Fibroblast of villous mesenchyme (primary cell): Measurements from ENCODE around the gene CCR7. TPM values are rescaled to one million over a fixed set of nuclear protein-coding genes. Genes with fewer than 3 reads are reported as not detected.

ENCODE experiments used
- DNase-seq: peaks from one replicate; pipeline ENCODE4 v3.0.0-alpha.2; 2010; ENCODE audit warnings: low read depth
- H3K4me3 ChIP-seq: 2 replicates; pipeline ENCODE4 v1.5.1; 2011; ENCODE audit warnings: low read depth, mild to moderate bottlenecking, low read length
- total RNA-seq: library from RNA; depleted of rRNA; stranded (reverse); fragments of >200 nt; gene quantifications from 2 replicates; pipeline ENCODE4 v1.2.3, GENCODE V29; 2012
- TF ChIP-seq, protein P1 (sequence below): IDR thresholded peaks from 2 replicates; pipeline ENCODE4 v1.5.1; 2012; ENCODE audit warnings: low read depth, mild to moderate bottlenecking, low read length; ENCODE audit not compliant: insufficient read depth

Gene CCR7
- total RNA-seq, 1 donor = not detected

DNA sequence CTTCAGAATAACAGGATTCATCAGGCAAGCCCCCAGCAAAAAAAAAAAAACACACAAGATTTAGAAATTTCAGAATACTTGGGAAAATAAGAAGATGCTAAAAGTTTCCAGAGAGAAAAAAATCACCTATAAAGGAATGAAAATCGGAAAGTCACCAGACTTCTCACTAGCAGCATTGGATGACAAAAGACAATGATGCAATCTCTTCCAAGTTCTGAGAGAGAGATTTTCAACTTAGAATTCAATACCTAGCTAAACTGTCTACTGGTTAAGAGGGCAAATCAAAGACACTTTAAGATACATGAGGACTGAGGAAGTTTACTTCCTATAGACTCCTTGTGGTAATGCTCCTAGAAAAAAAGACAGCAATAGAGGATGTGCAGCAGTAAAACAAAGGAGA is 40.0 kb downstream of the CCR7 start:
- H3K4me3 ChIP-seq = no peak overlapping the region
- TF ChIP-seq, protein P1, sequence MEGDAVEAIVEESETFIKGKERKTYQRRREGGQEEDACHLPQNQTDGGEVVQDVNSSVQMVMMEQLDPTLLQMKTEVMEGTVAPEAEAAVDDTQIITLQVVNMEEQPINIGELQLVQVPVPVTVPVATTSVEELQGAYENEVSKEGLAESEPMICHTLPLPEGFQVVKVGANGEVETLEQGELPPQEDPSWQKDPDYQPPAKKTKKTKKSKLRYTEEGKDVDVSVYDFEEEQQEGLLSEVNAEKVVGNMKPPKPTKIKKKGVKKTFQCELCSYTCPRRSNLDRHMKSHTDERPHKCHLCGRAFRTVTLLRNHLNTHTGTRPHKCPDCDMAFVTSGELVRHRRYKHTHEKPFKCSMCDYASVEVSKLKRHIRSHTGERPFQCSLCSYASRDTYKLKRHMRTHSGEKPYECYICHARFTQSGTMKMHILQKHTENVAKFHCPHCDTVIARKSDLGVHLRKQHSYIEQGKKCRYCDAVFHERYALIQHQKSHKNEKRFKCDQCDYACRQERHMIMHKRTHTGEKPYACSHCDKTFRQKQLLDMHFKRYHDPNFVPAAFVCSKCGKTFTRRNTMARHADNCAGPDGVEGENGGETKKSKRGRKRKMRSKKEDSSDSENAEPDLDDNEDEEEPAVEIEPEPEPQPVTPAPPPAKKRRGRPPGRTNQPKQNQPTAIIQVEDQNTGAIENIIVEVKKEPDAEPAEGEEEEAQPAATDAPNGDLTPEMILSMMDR = no peak
- no peak for DNase-seq

DNA sequence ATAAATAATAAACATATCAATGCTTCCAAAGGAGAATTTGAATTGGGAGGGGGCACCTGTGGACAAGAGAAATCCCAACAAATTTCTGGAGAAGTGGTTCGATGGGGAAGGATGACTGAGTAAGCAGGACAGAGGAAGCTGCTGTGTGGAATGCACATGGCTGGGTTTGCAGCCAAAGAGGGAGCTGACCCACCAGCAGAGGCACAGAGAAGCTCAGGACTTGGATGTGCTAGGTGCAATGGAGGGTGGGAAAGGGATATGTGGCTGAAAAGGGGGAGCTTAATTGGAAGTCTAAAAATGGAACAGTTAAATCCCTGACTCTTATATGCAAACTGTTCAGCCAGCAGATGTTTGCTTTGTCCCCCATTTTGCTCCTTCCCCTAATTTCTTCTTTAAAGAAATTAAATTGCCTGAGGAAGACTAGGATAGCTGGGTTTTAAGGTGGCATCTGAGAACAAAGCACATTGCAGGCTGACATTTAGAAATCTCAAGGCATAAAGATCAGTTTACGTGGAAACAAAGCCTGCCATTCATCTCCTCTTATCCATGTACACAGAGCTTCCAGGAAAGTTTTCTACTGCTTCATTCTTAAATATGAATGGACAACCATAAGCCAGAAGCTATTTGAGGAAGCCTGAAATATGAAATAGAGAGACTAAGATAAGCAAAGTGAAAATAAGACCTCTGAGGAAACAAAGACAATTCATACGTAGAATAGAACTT is 40.9 kb downstream of the CCR7 start:
- DNase-seq = no peak
- H3K4me3 ChIP-seq = no peak overlapping the region
- TF ChIP-seq, protein P1 = no peak

DNA sequence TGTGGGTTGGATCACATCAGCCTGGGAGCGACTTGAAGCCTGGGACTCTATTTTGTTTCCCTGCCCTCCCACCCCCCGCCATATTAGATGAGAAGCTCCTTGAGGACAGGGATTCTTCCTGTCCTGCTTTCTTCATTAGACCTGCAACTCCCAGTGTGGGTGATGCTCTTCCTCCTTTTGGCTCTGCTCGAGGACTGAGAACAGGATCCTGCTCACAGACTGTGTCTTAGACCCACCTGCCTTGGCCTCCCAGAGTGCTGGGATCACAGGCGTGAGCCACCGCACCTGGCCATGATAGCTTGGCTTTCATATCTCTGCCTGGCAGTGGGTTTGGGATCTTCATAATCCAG is 42.3 kb downstream of the CCR7 start:
- TF ChIP-seq, protein P1 = no peak
- H3K4me3 ChIP-seq = no peak overlapping the region
- no peak for DNase-seq

DNA sequence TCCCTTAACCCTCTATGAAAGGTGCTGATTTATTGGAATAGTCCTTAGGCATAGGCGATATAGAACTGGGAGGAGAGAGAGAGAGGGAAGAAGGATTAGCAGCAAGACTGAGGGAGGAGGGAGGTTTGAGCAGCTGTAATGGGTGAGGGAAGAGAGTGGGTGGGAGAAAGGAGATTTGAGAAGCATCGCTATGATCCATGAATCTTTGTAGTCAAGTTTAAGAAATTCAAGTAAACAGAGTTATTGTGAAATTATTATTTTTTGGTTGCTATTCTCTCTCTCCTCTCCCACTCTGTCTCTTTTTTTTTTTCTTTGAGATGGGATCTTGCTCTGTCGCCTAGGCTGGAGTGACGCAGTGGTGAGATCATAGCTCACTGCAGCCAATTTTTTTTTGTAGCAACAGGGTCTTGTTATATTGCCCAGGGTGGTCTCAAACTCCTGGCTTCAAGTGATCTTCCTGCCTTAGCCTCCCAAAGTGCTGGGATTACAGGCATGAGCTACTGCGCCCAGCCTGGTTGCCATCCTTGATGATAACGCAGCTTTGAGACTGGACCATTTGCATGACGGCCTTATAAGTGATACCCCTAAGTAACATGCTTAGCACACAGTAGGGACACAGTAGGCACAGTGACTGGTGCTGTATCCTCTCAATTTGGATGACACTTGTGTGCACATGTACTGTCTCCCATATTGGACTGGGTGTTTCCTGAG is 42.9 kb downstream of the CCR7 start:
- peak; percentile 56 for DNase-seq
- TF ChIP-seq, protein P1 = no peak

DNA sequence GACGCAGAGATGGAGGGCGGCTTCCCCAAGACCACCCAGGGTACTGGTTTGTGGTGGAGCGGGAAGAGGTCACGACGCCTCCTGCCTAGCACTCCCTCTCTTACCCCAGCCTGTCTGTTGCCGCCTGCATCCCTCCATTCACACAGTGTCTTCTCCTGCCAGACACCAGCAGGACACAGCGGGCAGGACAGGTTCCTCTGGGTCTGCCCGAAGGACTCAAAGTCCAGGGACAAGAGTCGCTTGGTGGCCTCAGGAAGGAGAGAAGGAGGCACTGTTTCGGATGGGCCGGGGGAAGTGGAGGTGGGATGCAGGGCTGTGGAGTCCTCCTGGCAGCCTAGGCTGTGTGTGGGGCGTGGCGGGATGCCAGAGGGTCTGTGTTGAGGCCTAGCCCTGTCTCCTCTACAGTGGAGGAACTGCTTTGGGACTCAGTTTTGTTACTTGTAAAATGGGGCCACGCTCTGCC is 44.2 kb downstream of the CCR7 start:
- H3K4me3 ChIP-seq = no peak overlapping the region
- DNase-seq = no peak
- TF ChIP-seq, protein P1 = no peak

More for the DNA sequence above, 42.9 kb downstream of the CCR7 start:
- H3K4me3 ChIP-seq = no peak overlapping the region

DNA sequence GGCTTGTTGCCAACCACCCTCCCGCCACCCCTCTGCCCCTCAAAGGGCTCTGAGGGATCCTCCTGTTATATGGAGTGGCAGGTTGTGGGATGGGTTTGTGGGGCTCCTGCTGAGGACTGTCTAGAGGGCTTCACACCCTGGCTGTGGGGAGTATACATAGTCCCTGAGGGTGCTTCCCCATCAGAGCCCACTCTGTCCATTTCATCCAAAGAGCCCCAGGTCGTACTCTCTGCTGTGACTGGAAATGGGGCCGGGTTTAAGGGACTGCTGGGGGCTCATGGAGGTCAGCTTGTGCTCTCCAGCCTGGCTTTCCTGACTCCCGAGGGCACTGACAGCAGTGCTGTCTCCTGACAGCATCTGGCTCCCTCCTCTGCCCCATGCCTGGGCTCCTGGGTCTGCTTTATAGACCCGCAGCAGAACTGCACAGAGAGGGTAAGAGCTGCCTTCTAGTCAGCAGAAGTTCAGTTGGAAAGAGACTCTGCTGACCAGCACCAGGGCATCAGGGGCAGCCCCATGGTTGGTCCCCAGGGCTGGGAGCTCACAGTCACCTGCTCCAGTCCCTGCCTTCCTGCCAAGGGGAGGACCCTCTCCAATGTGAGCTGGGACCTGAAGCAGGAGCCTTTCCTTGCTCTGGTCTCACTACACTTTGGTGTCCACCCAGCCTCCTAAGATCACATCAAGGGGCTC is 46.0 kb downstream of the CCR7 start:
- DNase-seq = no peak
- TF ChIP-seq, protein P1 = no peak
- no peak overlapping the region for H3K4me3 ChIP-seq
